Measurements from ENCODE around the gene PDE6B.
A peak's percentile ranks its signal among the peaks of the same experiment; 100 is the strongest.

PDE6B gene

GRCh38 chr4:661231-661630 lies 35.9 kb downstream of the PDE6B start:
- no peaks in the 10 kb centered on the region for H3K9me2 ChIP-seq (replicated peaks; ENCODE audit: insufficient read depth, low read length)

GRCh38 chr4:661881-662761 lies 36.7 kb downstream of the PDE6B start:
- Histone ChIP-seq H3K9ac (ENCODE audit: low read length) (no peak overlapping the region), H3K36me3 (ENCODE audit: low read length) (no peaks in the 10 kb centered on the region), H3K9me2 (replicated peaks; ENCODE audit: insufficient read depth, low read length) (no peaks in the 10 kb centered on the region), H3K4me2 (ENCODE audit: low read depth, low read length, poor library complexity, severe bottlenecking) (no peak overlapping the region), H2AFZ (ENCODE audit: low read depth, low read length, severe bottlenecking) (no peak overlapping the region), H3F3A (ENCODE audit: insufficient read depth) (no peaks in the 10 kb centered on the region), H4K20me1 (ENCODE audit: low read depth, low read length) (no peaks in the 10 kb centered on the region), H3K9me3 (ENCODE audit: insufficient read depth, low read length) (no peaks in the 10 kb centered on the region), H3K27me3 (ENCODE audit: low read length) (no peaks in the 10 kb centered on the region), H3K79me2 (ENCODE audit: insufficient read depth, low read length) (no peaks in the 10 kb centered on the region), H3K27ac (ENCODE audit: low read depth, low read length) (no peak overlapping the region), H3K4me3 (ENCODE audit: insufficient read depth, low read length, poor library complexity, severe bottlenecking) (no peak overlapping the region)
- TF ChIP-seq CTCF (IDR thresholded peaks at IDR 0.05; ENCODE audit: insufficient read depth, low read length, poor library complexity, severe bottlenecking) (no peak), EZH2phosphoT487 (conservative IDR thresholded peaks at IDR 0.05; ENCODE audit: low read length) (no peak)

More at GRCh38 chr4:661231-661630, 35.9 kb downstream of the PDE6B start:
- H3K4me2 ChIP-seq (ENCODE audit: low read depth, low read length, poor library complexity, severe bottlenecking), result no peak overlapping the region
- TF ChIP-seq EZH2phosphoT487 (conservative IDR thresholded peaks at IDR 0.05; ENCODE audit: low read length) (no peak), CTCF (IDR thresholded peaks at IDR 0.05; ENCODE audit: insufficient read depth, low read length, poor library complexity, severe bottlenecking) (no peak)
- no peak overlapping the region for H3K9ac ChIP-seq (ENCODE audit: low read length)
- H2AFZ ChIP-seq (ENCODE audit: low read depth, low read length, severe bottlenecking), result no peak overlapping the region
- H3K4me3 ChIP-seq (ENCODE audit: insufficient read depth, low read length, poor library complexity, severe bottlenecking), result no peak overlapping the region
- no peaks in the 10 kb centered on the region for H3K79me2 ChIP-seq (ENCODE audit: insufficient read depth, low read length)
- no peaks in the 10 kb centered on the region for H4K20me1 ChIP-seq (ENCODE audit: low read depth, low read length)
- H3K27ac ChIP-seq (ENCODE audit: low read depth, low read length), result no peak overlapping the region
- H3F3A ChIP-seq (ENCODE audit: insufficient read depth), result no peaks in the 10 kb centered on the region
- no peaks in the 10 kb centered on the region for H3K9me3 ChIP-seq (ENCODE audit: insufficient read depth, low read length)
- H3K36me3 ChIP-seq (ENCODE audit: low read length), result no peaks in the 10 kb centered on the region
- no peaks in the 10 kb centered on the region for H3K27me3 ChIP-seq (ENCODE audit: low read length)

- TF ChIP-seq EZH2phosphoT487 (conservative IDR thresholded peaks at IDR 0.05; ENCODE audit: low read length) (no peak), CTCF (IDR thresholded peaks at IDR 0.05; ENCODE audit: insufficient read depth, low read length, poor library complexity, severe bottlenecking) (no peak)
- H3K9me2 ChIP-seq (replicated peaks; ENCODE audit: insufficient read depth, low read length), result no peaks in the 10 kb centered on the region
- H3K4me2 ChIP-seq (ENCODE audit: low read depth, low read length, poor library complexity, severe bottlenecking), result peak overlapping the region; percentile 64
- H3K27me3 ChIP-seq (ENCODE audit: low read length), result no peaks in the 10 kb centered on the region
- H3K36me3 ChIP-seq (ENCODE audit: low read length), result no peaks in the 10 kb centered on the region
- peak overlapping the region; percentile 33 for H2AFZ ChIP-seq (ENCODE audit: low read depth, low read length, severe bottlenecking)
- H3K9ac ChIP-seq (ENCODE audit: low read length), result peak overlapping the region; percentile 80
- H3F3A ChIP-seq (ENCODE audit: insufficient read depth), result 0 out of 2 replicates have a peak, but pooled peaks cover 6% of the 10 kb centered on the region
- no peaks in the 10 kb centered on the region for H3K79me2 ChIP-seq (ENCODE audit: insufficient read depth, low read length)
- no peaks in the 10 kb centered on the region for H3K9me3 ChIP-seq (ENCODE audit: insufficient read depth, low read length)
- peak overlapping the region; percentile 66 for H3K27ac ChIP-seq (ENCODE audit: low read depth, low read length)
- no peaks in the 10 kb centered on the region for H4K20me1 ChIP-seq (ENCODE audit: low read depth, low read length)
- H3K4me3 ChIP-seq (ENCODE audit: insufficient read depth, low read length, poor library complexity, severe bottlenecking), result peak overlapping the region; percentile 73
Measured at GRCh38 chr4:663046-663437, 37.7 kb downstream of the PDE6B start.
